Panc1 (cell line): ENCODE results near the gene NOXO1.

ENCODE experiments used
- CTCF ChIP-seq: fragments of 450-650 bp; IDR thresholded peaks from 2 replicates; pipeline ENCODE4 v1.5.1; 2017; ENCODE audit warnings: mild to moderate bottlenecking
- POLR2AphosphoS5 ChIP-seq: IDR thresholded peaks from 2 replicates; pipeline ENCODE4 v1.6.1; 2012; ENCODE audit warnings: mild to moderate bottlenecking, low read depth, low read length, moderate library complexity
- SIN3A ChIP-seq: IDR thresholded peaks from 2 replicates; pipeline ENCODE4 v1.6.1; 2012; ENCODE audit warnings: low read depth, mild to moderate bottlenecking, low read length, moderate library complexity, borderline replicate concordance; ENCODE audit not compliant: insufficient read depth
- TCF7L2 ChIP-seq: IDR thresholded peaks from 2 replicates; pipeline ENCODE4 v1.6.1; 2011; ENCODE audit warnings: mild to moderate bottlenecking, low read depth, low read length, inconsistent platforms

DNA sequence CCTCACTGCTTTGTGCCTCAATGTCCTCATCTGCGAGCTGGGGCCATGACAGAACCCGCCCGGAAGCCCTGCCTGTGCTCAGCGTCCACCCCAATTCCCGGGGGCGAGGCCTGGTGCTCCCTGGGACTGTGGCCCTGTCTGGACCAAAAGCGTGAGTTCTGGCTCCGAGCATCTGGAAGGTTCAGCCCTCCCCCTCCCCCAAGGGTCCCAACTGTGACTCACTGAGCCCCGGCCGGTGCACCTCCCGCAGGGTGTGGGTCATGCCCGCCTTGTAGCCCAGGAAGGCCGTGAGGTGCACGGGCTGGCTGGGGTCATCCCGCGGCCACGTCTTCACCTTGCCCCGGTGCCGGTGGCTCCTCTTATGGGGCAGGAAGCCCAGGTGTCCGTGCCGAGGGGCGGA, 27.5 kb downstream of the NOXO1 start:
- TF ChIP-seq CTCF = no peak
- TF ChIP-seq SIN3A = no peak
- TF ChIP-seq POLR2AphosphoS5 = no peak
- no peak for TF ChIP-seq TCF7L2
